Measurements from ENCODE around the gene MFN1. TPM values are rescaled to one million over a fixed set of nuclear protein-coding genes. Genes with fewer than 3 reads are reported as not detected.
A peak's percentile ranks its signal among the peaks of the same experiment; 100 is the strongest.

Gene MFN1
- total RNA-seq, 6 experiments from 2014 or later: 12.2 to 24.6 (median 20.3) TPM

- WGBS (ENCODE audit: insufficient coverage, low coverage, low lambda C conversion rate, missing lambda C conversion rate): 100% methylated on average over 2 of the region's 4 CpGs
- intact Hi-C loops (cut with DNase I): no loop called here
- Histone ChIP-seq H3K9me3 (no peaks in the 10 kb centered on the region), H3K36me3 (peaks cover 0 to 74% (median 34%) of the 10 kb centered on the region in 4 donors), H3K27ac (no peak overlapping the region), H3K4me3 (no peak overlapping the region), H3K27me3 (no peaks in the 10 kb centered on the region), H3K4me1 (no peaks in the 10 kb centered on the region)
- ATAC-seq: no peak
- TF ChIP-seq POLR2A (IDR thresholded peaks at IDR 0.05) (no peak), CTCF (IDR thresholded peaks at IDR 0.05) (no peak)
- DNase-seq: no peak
Measured at GRCh38 chr3:179332240-179332639, 15.3 kb upstream of the MFN1 start.

DNA sequence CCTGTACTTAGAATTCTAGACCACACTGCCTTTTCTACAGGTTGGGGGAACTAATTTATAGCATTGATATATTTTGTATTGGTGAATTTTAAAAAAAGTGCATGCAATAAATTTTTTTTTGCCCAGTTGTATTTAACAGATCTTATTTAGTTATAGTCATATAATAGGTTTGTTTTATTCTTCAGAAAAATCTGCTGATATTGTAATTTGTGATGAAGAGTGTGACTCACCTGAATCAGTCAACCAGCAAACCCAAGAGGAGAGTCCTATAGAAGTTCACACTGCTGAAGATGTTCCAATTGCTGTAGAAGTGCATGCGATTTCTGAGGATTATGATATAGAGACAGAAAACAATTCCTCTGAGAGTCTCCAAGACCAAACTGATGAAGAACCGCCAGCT, 14.4 kb upstream of the MFN1 start:
- Histone ChIP-seq H3K27ac (no peak overlapping the region), H3K4me1 (no peaks in the 10 kb centered on the region), H3K4me3 (no peak overlapping the region), H3K36me3 (peaks cover 0 to 68% (median 34%) of the 10 kb centered on the region in 4 donors), H3K9me3 (no peaks in the 10 kb centered on the region), H3K27me3 (no peaks in the 10 kb centered on the region)
- DNase-seq: no peak
- no peak for ATAC-seq
- 88% methylated on average over 2 of the region's 2 CpGs for WGBS (ENCODE audit: insufficient coverage, low coverage, low lambda C conversion rate, missing lambda C conversion rate)
- intact Hi-C loops (cut with DNase I): no loop called here
- TF ChIP-seq CTCF (IDR thresholded peaks at IDR 0.05) (no peak), POLR2A (IDR thresholded peaks at IDR 0.05) (no peak)

- intact Hi-C loops (cut with DNase I): no loop called here
- H3K4me1 ChIP-seq: no peaks in the 10 kb centered on the region
- peaks cover 0 to 42% (median 18%) of the 10 kb centered on the region in 4 donors for H3K36me3 ChIP-seq
- ATAC-seq (no peak), DNase-seq (no peak)
- no peaks in the 10 kb centered on the region for H3K9me3 ChIP-seq
- no peaks in the 10 kb centered on the region for H3K27me3 ChIP-seq
- H3K4me3 ChIP-seq: no peak overlapping the region
- no peak for TF ChIP-seq POLR2A (IDR thresholded peaks at IDR 0.05)
- no peak for TF ChIP-seq CTCF (IDR thresholded peaks at IDR 0.05)
- no peak overlapping the region for H3K27ac ChIP-seq
- 34% methylated on average over 1 of the region's 1 CpG for WGBS (ENCODE audit: insufficient coverage, low coverage, low lambda C conversion rate, missing lambda C conversion rate)
Measured at GRCh38 chr3:179336345-179336929, 11.1 kb upstream of the MFN1 start.

DNA sequence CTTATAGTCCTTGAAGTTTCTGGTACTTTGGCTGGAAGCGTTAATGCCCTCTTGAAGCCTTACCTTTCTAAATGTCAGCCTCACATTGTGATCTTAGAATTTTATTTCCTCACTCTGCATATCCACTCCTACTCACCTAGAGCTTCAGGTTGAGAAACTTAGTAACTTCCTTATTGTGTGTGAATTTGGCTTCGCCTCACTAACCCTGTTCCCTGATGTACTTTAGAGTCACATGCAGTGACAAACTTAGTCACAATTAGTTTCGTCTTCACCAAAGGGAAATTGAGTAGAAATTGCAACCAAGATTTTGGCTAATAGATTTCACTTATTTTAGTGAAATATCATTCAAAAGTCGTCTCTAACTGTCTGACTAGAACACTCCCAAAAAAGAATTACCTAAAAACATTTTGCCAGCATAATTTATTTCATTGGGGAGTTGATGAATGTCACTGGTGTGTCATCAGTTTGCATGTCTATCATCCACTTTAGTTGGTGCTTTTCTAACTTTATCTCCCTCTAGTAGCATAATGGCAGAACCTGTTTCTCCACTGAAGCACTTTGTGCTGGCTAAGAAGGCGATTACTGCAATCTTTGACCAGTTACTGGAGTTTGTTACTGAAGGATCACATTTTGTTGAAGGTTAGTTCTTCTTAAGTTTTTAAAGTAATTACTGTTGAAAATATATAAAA, 960 bp downstream of the MFN1 start:
- intact Hi-C loops (cut with DNase I): no loop called here
- TF ChIP-seq CTCF (IDR thresholded peaks at IDR 0.05) (no peak), POLR2A (IDR thresholded peaks at IDR 0.05) (no peak)

More for the DNA sequence above, 960 bp downstream of the MFN1 start:
- H3K4me3 ChIP-seq: peak overlapping the region; percentile 71 to 83 (median 75)
- ATAC-seq: peak in 1 of 4 donors; percentile 12
- H3K4me1 ChIP-seq: peaks cover 0 to 9% (median 0%) of the 10 kb centered on the region in 4 donors
- H3K36me3 ChIP-seq: peaks cover 0 to 22% (median 5%) of the 10 kb centered on the region in 4 donors
- DNase-seq: no peak
- no peak overlapping the region for H3K27ac ChIP-seq
- WGBS (ENCODE audit: insufficient coverage, low coverage, low lambda C conversion rate, missing lambda C conversion rate): 25% methylated on average over 5 of the region's 5 CpGs
- no peaks in the 10 kb centered on the region for H3K27me3 ChIP-seq
- no peaks in the 10 kb centered on the region for H3K9me3 ChIP-seq

Data from right lobe of liver (tissue), 6 donors.